Transverse colon (tissue), 4 donors: ENCODE measurements around the gene LIX1.

Experiments used
- CTCF ChIP-seq, 5 experiments: fragments of 200-600 bp in 3 of 5; fragments of 450-650 bp in 2 of 5; sonication (generic) in 3 of 5; IDR thresholded peaks; 1 replicate in 2 of 5; 2 replicates in 3 of 5; pipeline ENCODE4 v1.5.1; 2016 to 2017; ENCODE audit warnings: antibody characterized with exemption in 5 of 5, inconsistent platforms in 3 of 5, mild to moderate bottlenecking in 2 of 5, moderate library complexity in 1 of 5
- EP300 ChIP-seq: sonication (generic); formaldehyde crosslinking; IDR thresholded peaks from one replicate; pipeline ENCODE4 v1.6.1; 2017; ENCODE audit warnings: antibody characterized with exemption, low read depth
- POLR2A ChIP-seq: fragments of 450-650 bp; IDR thresholded peaks from one replicate; pipeline ENCODE4 v1.6.1; 2016; ENCODE audit warnings: antibody characterized with exemption, mild to moderate bottlenecking, moderate library complexity
- POLR2AphosphoS5 ChIP-seq, 3 donors: sonication (generic); formaldehyde crosslinking; IDR thresholded peaks; one replicate each; pipeline ENCODE4 v1.6.1; 2016; ENCODE audit warnings: antibody characterized with exemption in 3 of 3

- TF ChIP-seq CTCF (IDR thresholded peaks at IDR 0.05) (no peak), POLR2A (no peak), EP300 (no peak), POLR2AphosphoS5 (IDR thresholded peaks at IDR 0.05) (no peak)
Observed at GRCh38 chr5:97141539-97141938, 872 bp downstream of the LIX1 start.
